Body of pancreas (tissue), 4 donors: ENCODE results near the gene GDPD4.

Source experiments
- CTCF ChIP-seq, 7 experiments: fragments of 450-650 bp in 4 of 7; fragments of 200-600 bp in 3 of 7; sonication (generic) in 3 of 7; IDR thresholded peaks; one replicate each; pipeline ENCODE4 v1.5.1; 2016 to 2019; ENCODE audit warnings: antibody characterized with exemption in 7 of 7
- POLR2A ChIP-seq, 3 donors: fragments of 450-650 bp; IDR thresholded peaks; one replicate each; pipeline ENCODE4 v1.6.1; 2016; ENCODE audit warnings: antibody characterized with exemption in 3 of 3, mild to moderate bottlenecking in 2 of 3

- TF ChIP-seq POLR2A (IDR thresholded peaks at IDR 0.05) (no peak), CTCF (IDR thresholded peaks at IDR 0.05) (no peak)
Observed at GRCh38 chr11:77309401-77310085, 8.1 kb upstream of the GDPD4 start.
